ENCODE measurements around the gene SSU72.
"Not testable (repeated sequence)": the region's sequence is repeated elsewhere in the genome, so short reads cannot be mapped to it uniquely, and the experiment has no call there.

SSU72 gene

GRCh38 chr1:1609822-1610485 is 35.3 kb upstream of the SSU72 start:
- no peak for DNase-seq

- DNase-seq, result no peak
Observed at GRCh38 chr1:1606232-1606631, 31.6 kb upstream of the SSU72 start.

GRCh38 chr1:1605724-1606123 is 31.1 kb upstream of the SSU72 start:
- DNase-seq, result no peak

- DNase-seq, result no peak
Observed at GRCh38 chr1:1605034-1605591, 30.4 kb upstream of the SSU72 start.

- no peak for DNase-seq
Observed at GRCh38 chr1:1604374-1605033, 29.8 kb upstream of the SSU72 start.

- DNase-seq, result no peak
Observed at GRCh38 chr1:1603671-1604373, 29.2 kb upstream of the SSU72 start.

GRCh38 chr1:1602968-1603506 is 28.4 kb upstream of the SSU72 start:
- DNase-seq, result no peak

- DNase-seq, result no peak
Observed at GRCh38 chr1:1602304-1602967, 27.8 kb upstream of the SSU72 start.

- DNase-seq, result no peak
Observed at GRCh38 chr1:1601564-1602303, 27.1 kb upstream of the SSU72 start.

GRCh38 chr1:1600861-1601563 is 26.3 kb upstream of the SSU72 start:
- no peak for DNase-seq

GRCh38 chr1:1599935-1600860 is 25.5 kb upstream of the SSU72 start, which contains the start of gene FNDC10:
TSS of gene FNDC10 (minus strand) at chr1:1600135. CDS start at chr1:1600015, 120 bp downstream.
- no peak for DNase-seq

GRCh38 chr1:1599030-1599934 is 24.6 kb upstream of the SSU72 start:
- DNase-seq, result no peak

GRCh38 chr1:1598720-1599029 is 24.0 kb upstream of the SSU72 start:
- no peak for DNase-seq

- no peak for DNase-seq
Observed at GRCh38 chr1:1598051-1598719, 23.5 kb upstream of the SSU72 start.

GRCh38 chr1:1597275-1597930 is 22.7 kb upstream of the SSU72 start:
- DNase-seq, result peak; percentile 6

- DNase-seq, result no peak
Observed at GRCh38 chr1:1596493-1597274, 22.0 kb upstream of the SSU72 start.

GRCh38 chr1:1595341-1595740 is 20.7 kb upstream of the SSU72 start:
- DNase-seq, result not testable (repeated sequence)

All from stimulated activated naive CD4-positive, alpha-beta T cell treated with Interleukin-2 at 50 U/mL for 16 hours (primary cell).